ENCODE measurements around the gene ADAP1.
"Not testable (repeated sequence)": the region's sequence is repeated elsewhere in the genome, so short reads cannot be mapped to it uniquely, and the experiment has no call there.

ADAP1 gene

DNA sequence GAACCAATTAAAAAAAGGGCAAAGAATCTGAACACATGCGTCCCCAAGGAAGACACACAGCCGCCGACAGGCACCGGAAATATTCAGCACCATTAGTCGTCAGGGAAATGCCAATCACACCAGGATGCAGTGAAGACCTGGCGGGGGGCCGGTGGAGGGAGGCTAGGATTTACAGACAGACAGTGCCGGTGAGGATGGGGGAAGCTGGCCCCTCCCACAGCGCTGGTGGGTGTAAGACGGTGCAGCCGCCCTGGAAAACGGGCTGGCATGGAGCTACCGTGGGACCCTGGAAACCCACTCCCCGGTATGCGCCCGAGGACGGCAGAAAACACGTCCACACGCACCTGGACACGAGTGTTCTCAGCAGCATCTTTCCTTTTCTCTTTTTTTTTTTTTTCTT is 4.8 kb upstream of the ADAP1 start:
- DNase-seq (ENCODE audit: low read depth): no peak

DNA sequence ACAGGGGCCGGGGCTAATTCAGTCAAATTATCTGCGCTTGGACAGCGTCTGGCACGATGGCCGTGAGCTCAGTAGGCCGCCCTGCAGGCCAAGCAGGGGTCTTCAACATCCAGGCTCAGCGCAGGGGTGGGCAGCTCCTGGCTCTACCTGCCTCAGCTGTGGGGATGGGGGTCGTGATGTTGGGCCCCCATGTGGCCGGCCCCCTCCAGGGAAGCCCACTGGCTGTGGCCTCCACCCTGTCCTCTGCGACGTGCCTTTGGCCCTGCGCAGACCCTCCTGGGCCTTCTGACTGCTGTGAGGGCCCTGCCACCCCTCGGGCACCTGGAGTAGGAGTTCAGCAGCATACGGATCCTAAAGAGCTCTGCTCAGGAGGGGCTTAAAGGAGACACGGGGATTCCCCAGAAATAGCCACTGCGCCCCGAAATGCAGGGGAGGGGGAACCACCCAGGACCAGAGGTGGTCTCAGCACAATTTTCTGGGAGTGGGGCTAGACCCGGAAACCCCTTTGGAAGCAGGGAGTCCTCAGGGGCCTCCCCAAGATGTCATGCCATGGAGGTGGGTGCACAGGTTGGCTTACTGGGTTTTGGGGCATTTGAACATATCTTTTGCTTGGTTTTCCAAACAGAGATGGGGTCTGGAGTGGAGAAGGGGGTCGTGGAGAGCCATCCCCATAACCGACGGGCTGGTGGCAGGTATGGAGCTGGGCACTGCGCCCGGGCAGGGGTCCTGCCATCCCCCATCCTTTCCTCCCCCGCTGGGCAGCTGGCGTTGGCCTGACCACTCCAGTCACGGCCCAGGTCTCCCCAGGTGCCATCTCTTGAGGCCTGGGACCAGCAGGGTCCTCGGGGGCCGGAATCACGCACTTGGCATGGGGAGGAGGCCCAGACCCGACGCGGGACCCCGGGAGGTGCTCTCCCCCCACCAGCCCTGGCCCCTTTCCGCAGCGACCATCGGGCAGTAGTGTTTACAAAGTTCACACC is 4.0 kb upstream of the ADAP1 start:
- DNase-seq (ENCODE audit: low read depth): no peak

DNA sequence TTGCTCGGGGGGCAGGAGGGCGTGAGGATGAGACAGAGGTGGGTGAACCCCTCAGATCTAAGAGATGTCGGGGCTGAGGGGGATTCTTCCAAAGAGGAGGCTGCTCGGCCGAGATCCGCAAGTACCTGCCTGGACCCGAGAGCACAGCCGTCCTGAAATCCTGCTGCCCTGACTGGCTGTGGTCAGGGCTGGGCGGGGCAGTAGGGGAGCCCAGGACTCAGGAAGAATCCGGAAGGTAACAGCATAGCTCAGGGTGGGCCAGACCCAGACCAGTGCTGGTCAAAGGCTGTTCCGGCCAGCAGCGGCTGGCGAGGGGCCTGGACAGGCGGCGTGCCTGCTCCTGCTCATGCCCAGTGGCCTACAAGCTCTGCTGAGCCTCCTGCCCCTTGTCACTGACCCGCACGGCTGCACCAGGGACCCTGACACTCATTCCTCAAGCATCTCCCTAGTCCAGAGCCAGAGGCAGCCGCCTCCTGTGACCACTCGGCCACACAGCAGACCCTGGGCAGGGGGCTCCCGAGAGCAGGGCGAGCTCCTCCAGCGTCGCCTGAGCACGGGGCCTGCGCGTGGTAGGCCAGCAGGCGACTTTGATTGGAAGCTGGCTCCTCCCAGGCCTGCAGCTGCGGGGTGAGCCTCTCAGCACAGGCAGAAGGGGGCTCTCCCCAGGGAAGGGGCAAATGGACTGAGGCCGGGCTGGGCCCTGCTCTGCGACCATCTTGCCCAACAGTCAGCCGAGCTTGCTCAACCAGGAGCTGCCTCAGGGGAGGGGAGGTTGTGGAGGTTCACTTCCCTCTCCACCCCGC is 3.1 kb upstream of the ADAP1 start:
- no peak for DNase-seq (ENCODE audit: low read depth)

DNA sequence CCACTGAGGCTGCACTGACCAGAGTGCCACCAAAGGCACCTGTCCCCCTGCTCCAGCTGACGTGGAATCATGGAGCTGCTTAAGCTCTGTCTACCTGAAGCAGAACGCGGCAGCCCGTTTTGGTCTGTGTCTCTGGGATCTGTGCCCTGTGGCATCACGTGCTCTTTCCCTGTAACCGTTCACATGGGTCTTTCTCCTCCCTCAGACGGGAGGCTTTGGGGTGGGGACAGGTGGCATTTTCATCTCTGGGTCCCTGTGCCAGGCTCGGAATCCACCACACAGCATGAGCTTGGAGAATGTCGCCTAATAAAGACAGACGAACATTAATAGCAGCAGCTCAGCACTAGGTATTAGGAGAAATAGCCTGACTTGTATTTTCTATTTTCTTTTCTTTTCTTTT is 1.6 kb upstream of the ADAP1 start:
- no peak for DNase-seq (ENCODE audit: low read depth)

DNA sequence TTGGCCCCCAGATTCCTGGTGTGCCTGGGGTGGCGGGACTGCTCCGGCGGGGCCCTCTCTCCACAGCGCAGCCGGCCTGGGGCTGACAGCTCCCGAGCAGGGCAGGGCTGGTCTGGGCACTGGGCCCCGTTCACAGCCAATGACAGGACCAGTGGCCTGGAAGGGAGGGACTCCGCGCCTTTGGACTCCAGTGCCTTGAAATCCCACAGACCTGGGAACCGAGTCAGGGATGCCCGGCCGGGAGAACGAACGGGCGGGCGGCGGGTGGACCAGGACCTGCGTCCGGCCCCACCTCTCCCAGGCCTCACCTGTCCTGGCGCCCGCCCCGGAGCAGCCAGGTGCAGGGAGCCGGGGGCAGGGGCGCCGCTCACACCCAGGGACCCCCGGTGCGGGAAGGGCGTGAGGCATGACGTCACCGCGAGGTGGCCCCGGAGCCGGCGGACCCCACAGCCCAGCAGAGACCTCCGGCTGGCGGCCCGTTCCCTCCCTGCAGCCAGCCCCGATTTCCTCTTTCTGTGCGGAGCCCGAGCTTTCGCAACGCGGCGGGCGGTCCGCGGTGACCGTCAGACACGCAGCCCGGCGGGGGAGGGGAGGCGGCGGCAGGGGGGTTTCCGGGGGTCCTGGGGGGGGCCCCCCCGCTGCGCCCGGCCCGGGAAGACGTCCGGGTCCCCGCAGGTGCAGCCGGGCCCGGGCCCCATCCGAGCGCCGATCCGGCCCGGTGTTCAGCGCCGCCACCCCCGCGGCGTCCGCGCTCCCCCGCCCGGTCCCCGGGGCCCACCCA is 743 bp downstream of the ADAP1 start:
- DNase-seq (ENCODE audit: low read depth): peak; percentile 36

DNA sequence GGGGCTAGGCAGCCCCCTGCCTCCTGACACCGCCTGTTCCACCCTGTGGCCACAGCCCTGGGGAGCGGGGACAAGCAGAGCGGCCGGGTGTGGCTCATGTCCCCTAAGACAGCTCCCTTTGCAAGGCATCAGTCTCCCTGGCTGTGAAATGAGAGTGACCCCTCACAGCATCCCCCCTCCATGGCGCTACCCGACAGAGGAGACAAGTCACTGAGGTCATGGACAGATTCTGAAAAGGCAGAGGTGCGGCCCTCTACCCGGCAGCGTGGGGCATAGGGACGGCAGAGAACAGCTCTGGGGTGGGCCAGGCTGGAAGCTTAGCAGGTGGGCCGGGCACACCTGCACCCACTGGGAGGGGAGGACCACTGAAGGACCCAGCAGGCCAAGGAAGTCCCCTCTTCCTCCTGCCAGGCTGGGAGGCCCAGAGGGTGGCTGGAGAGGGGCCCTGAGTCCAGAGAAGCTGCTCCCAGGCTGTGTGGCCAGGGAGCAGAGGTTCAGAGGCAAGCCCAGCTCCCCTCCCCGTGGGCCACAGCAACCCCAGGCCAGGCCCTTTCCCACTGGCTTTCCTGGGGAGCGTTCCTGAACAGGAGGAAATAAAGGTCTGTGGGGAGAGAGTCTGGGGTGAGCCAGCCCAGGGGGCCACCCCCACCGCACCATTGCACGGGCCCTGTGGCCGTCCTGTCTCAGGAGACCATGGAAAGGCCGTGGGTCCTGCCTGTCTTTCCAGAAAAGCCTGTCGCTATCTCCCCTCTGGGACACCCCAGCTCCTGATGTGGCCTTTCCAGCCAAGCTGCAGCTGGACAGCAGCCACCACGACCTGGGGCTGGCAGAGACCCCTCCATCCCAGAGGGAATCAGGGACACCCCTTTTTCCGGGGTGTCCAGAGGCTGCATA is 1.7 kb downstream of the ADAP1 start:
- DNase-seq (ENCODE audit: low read depth): no peak

DNA sequence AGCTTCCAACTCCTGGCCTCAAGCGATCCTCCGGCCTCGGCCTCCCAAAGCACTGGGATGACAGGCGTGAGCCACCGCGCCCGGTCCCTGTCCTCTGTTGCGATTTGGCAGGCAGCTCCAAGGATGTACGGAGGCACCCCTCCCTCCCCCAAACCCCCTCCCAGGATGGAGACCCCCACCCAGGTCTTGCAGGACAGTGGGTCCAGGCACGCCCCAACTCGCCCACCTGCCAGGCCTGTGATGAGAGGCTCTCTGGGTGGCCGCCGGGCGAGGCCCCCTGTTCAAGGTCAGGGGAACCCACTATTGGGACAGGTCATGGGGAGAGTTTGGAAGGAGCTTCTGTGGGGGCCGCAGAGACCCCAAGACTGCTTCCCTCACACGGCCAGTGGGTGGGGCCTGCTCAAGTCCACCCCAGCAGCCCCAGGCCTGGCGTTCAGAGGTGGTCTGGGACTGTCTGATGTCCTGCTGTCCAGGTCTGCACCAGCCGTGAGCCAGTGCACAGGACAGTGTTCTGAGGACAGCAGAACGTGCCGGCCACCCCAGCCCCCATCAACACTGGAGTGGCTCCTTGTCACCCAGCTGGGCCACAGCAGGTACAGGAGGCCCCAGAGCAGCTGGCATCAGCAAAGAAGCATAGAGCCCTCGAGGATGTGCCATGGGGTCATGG is 2.5 kb downstream of the ADAP1 start:
- no peak for DNase-seq (ENCODE audit: low read depth)

DNA sequence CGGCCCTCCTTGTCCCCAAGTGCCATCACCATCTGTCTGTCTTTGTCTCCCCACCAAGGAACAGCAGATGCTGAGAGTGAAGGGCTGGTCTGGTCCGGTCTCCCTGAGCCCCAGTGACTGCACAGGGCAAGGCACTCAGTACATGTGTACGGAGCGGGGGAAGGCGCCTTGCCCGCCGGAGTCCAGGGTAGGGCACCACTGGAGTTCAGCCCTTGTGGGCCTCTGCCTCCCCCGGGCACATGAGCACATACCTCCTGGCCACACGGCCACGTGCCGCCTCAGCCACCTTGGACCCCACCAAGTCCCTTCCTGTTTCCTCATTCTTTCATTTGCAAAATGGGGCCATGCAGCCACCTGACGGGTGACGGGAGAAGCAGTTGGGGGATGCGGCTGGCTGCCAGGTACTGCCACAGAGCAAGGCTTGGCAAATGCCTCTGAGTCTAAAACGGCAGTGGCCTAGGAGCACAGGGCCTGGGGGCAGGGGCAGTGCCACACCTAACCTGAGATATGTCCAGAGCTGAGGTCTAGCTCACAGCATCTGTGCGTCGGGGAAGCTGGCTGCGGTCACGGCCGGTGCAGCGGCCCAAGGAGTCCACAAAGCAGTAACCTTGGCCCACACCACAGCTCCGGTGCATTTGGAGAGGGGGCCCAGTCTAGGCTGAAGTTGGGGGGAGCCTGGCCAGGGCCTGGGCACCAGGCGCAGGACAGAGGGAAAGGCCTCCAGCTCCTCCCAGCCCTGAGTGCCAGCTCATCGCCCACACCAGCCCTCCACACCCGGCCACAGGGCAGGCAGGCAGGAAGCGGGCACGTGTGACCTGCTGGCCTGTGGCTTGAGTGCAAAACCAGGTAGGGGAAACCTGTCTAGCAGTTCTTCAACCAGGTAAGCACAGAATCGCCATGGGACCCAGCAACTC is 5.2 kb downstream of the ADAP1 start:
- no peak for DNase-seq (ENCODE audit: low read depth)

DNA sequence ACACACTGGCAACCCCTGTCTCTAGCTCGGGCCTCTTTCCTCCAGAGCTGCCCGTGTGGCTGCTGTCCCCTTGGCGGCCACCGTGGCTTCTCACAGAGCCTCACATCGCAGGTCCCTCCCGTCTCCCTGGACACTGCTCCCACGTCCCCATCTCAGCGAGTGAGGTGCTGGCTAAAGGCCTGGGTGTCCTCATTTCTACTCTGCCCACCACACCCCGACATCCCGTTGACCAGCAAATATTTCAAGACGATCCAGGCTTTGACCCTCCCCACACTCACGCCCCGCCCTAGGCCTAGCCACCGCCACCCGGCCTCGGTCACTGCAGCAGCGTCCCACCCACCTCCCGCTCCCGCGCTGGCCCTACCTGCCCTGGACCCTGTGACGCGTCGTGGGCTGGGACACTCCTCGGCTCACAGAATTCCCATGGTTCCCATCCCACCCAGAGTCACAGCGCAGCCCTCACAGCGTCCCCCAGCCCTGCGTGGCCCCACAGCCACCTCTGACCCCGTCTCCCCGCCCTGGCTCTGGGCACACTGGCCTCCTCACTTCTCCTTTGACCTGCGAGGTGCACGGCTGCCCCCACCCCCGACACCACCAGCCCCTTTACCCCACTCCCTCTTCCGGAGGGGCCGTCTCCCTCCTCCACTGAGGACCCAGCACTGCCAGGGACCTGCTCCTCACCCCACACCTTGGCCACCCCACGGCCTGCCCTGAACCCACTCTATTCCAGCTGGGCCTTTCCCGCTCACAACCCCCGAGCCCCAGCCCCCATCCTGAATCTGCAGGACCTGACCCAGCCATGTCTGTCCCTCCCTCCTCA is 6.9 kb downstream of the ADAP1 start:
- DNase-seq (ENCODE audit: low read depth): no peak

DNA sequence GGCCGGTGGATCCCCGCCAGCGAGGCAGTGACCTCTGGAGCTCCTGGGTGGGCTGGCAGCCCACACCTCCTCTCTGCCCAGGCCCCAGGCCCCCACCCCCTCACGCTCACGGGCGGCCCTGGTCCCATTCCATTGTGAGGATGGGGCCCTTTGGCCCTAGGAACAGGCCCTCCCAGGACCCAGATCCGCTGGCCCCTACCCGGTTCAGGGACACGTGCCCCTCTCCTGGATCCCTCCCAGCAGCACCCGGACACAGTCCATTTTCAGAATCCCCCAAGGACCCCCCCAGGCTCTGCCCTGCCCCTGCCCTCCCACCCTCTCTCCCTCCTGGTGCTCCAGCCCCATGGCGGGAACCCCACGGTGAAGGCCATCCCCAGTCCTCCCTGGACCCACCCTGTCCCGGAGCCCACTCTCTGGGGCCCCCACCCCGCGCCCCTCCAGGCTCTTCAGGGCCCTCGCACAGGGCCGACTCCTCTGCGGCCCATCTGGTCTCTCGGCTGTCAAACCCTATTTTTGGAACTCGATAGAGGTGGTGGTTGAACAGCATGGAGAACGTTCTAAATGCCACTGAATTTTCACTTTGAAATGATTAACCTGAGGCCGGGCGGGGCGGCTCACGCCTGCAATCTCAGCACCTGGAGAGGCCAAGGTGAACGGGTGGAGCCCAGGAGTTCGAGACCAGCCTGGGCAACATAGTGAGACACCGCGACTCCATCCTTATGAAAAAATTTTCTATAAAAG is 8.1 kb downstream of the ADAP1 start:
- no peak for DNase-seq (ENCODE audit: low read depth)

DNA sequence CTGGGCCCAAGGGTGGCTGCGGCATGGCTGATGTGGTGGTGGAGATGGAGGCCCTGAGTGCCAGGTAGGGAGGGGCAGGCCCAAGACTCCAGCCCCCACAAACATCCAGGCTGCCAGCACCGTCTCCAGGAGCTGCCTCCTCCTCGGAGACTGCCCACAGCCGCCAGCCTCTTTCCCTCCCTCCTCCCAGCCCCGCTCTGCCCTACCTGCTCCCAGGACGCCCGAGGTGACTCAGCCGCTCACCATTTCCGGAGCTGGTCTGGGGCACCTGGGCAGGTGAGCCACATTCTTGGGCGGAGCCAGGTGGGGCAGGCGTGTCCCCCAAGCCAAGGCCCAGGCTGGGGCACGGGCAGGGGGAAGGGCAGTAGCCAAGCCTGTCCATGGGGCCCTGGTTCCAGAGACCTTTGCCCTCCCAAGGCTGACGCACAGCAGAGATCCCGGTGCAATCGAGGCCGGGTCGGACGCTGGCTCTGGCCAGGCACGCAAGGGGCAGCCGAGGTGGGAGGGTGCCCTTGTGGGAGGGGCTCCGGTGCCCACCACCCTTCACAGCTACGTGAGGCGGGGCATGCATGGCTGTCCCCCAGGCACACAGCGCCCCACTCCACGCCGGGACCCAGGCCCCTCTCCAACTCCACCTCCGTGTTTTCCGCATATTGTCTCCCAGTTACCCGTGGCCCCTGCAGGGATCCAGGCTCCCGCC is 8.8 kb downstream of the ADAP1 start:
- DNase-seq (ENCODE audit: low read depth): no peak

DNA sequence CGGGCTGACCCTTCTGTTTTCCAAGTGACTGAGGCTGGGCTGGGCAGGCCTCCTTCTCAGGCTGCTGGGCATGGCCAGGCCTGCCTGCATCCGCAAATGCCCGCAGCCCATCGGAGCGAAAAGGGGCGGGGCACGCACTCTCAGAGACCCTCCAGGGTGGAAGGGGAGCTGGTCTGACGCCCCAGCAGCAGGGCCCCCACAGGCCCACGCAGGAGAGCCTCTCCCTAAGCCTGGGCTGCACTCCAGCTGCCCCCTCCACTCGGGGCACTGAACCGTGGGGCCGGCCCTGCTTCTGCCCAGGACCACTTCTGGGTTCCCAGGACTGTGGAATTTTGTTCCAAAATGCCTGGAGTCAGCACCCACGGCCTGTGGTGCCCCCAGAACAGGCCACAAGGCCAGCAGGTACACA is 9.3 kb downstream of the ADAP1 start:
- no peak for DNase-seq (ENCODE audit: low read depth)

DNA sequence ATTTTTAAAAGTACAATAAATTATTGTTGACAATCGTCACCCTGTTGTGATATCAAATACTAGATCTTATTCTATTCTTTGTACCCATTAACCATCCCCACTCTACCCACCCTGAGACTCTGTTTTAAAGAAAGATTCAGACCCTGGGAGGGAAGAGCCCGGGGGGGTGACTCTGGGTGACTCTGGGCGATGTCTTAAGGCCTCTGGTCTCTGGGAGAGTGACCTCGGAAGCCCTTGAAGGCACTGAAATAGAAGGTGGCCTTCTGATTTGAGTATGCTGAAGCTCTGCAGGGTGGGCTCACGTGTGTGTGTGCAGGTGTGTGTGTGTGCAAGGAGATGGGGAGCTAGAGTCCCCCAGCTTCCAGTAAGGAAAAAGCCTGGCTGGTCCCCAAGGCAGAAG is 9.7 kb downstream of the ADAP1 start:
- no peak for DNase-seq (ENCODE audit: low read depth)

DNA sequence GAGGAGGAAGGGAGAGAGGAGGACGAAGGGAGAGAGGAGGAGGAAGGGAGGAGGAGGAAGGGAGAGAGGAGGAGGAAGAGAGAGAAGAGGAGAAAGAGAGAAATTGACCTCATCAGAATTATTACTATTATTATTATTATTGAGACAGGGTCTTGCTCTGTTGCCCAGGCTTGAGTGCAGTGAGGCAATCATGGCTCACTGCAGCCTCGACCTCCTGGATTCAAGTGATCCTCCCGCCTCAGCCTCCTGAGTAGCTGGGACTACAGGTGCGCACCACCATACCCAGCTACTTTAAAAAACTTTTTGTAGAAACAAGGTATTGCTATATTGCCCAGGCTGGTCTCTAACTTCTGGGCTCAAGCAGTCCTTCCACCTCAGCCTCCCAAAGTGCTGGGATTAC is 10.7 kb downstream of the ADAP1 start:
- not testable (repeated sequence) for DNase-seq (ENCODE audit: low read depth)

DNA sequence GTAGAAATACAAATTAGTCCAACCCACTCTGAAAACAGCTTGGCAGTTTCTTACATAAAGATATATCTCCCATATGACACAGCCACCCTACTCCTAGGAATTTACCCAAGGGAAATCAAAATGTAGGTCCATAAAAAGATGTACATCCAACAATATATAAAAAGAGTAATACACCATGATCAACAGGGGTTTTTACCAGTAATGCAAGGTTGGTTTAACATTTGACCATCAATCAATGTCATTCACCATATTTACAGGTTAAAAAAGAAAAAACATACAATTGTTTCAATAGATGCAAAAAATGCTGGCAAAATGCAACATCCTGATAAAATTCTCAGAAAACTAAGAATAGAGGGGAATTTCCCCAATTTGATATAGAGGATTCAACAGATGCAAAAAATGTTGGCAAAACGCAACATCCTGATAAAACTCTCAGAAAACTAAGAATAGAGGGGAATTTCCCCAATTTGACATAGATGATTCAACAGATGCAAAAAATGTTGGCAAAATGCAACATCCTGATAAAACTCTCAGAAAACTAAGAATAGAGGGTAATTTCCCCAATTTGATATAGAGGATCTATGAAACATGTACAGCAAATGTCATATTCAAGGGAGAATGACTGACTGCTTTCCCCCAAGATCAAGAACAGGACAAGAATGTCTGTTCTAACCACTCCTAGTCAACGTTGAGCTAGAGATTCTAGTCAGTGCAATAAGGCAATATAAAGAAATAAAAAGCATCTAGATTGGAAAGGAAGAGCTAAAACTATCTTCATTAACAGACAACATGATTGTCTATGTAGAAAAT is 13.7 kb downstream of the ADAP1 start:
- no peak for DNase-seq (ENCODE audit: low read depth)

DNA sequence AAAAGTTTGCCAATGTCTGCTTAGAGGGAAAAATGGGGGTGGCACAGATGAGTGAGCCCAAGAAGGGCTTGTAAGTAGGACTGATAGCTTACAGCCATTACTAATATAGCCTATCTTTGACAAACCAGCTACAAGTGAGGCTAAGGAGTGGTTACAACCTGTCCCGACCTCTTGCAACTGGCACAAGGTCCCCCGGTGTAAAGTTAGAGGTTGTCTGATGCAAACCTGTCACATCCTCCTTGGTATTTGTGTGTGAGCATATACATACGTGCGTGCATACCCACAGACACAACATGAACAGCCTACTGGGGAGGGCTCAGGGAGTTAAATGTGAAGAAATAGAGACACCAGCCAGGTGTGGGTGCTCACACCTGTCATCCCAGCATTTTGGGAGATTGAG is 14.6 kb downstream of the ADAP1 start:
- DNase-seq (ENCODE audit: low read depth): no peak
